ELF-1 (cell line): ENCODE data around the gene FRK.
A peak's percentile ranks its signal among the peaks of the same experiment; 100 is the strongest.
"Not testable (repeated sequence)": the region's sequence is repeated elsewhere in the genome, so short reads cannot be mapped to it uniquely, and the experiment has no call there.

ENCODE experiments used
- DNase-seq: peaks from one replicate; pipeline ENCODE4 v3.0.0-alpha.2; 2016; ENCODE audit warnings: low read depth, low spot score

The FRK gene

GRCh38 chr6:115947966-115948541, 112.6 kb downstream of the FRK start:
- no peak for DNase-seq

GRCh38 chr6:115945812-115946211, 114.9 kb downstream of the FRK start:
- no peak for DNase-seq

GRCh38 chr6:115945306-115945705, 115.4 kb downstream of the FRK start:
- no peak for DNase-seq

GRCh38 chr6:115944829-115945228, 115.9 kb downstream of the FRK start:
- DNase-seq = not testable (repeated sequence)

- DNase-seq = not testable (repeated sequence)
Measured at GRCh38 chr6:115937502-115937901, 123.2 kb downstream of the FRK start.

- DNase-seq = no peak
Measured at GRCh38 chr6:115935361-115935760, 125.3 kb downstream of the FRK start.

GRCh38 chr6:115934829-115935228, 125.9 kb downstream of the FRK start:
- no peak for DNase-seq

GRCh38 chr6:115934145-115934544, 126.5 kb downstream of the FRK start:
- DNase-seq = no peak

- DNase-seq = no peak
Measured at GRCh38 chr6:115932481-115932880, 128.2 kb downstream of the FRK start.

GRCh38 chr6:115928000-115928399, 132.7 kb downstream of the FRK start:
- not testable (repeated sequence) for DNase-seq

- DNase-seq = no peak
Measured at GRCh38 chr6:115922971-115923370, 137.7 kb downstream of the FRK start.

GRCh38 chr6:115914098-115914497, 146.6 kb downstream of the FRK start:
- DNase-seq = no peak

GRCh38 chr6:115909923-115910546, 150.7 kb downstream of the FRK start:
- DNase-seq = peak; percentile 1

GRCh38 chr6:115908906-115909559, 151.7 kb downstream of the FRK start:
- no peak for DNase-seq

GRCh38 chr6:115905471-115905870, 155.2 kb downstream of the FRK start:
- DNase-seq = no peak

GRCh38 chr6:115902436-115902835, 158.3 kb downstream of the FRK start:
- no peak for DNase-seq

- DNase-seq = no peak
Measured at GRCh38 chr6:115901896-115902295, 158.8 kb downstream of the FRK start.

- no peak for DNase-seq
Measured at GRCh38 chr6:115899730-115900282, 160.9 kb downstream of the FRK start.

GRCh38 chr6:115898246-115898645, 162.4 kb downstream of the FRK start:
- no peak for DNase-seq

- no peak for DNase-seq
Measured at GRCh38 chr6:115896538-115897129, 164.1 kb downstream of the FRK start.

- DNase-seq = no peak
Measured at GRCh38 chr6:115894426-115894992, 166.2 kb downstream of the FRK start.

- no peak for DNase-seq
Measured at GRCh38 chr6:115891750-115892149, 168.9 kb downstream of the FRK start.
